Stimulated activated CD8-positive, alpha-beta memory T cell treated with anti-CD3 and anti-CD28 coated beads, Interleukin-7, amount 100 ng/mL, for 48 hours (primary cell): ENCODE measurements around the gene PRDM15.

Experiments
- DNase-seq, 2 donors: peaks; one replicate each; pipeline ENCODE4 v3.0.0-alpha.2; 2020; ENCODE audit warnings: low read depth in 1 of 2; ENCODE audit errors: extremely low read depth in 1 of 2

The PRDM15 gene

GRCh38 chr21:41766883-41767605 is 112.1 kb downstream of the PRDM15 start, which contains the start of gene RIPK4:
Gene RIPK4, minus strand, starts transcription at chr21:41767052. Its CDS starts 11 bp downstream, at chr21:41767041.
- peak; percentile 31 to 36 for DNase-seq

DNA sequence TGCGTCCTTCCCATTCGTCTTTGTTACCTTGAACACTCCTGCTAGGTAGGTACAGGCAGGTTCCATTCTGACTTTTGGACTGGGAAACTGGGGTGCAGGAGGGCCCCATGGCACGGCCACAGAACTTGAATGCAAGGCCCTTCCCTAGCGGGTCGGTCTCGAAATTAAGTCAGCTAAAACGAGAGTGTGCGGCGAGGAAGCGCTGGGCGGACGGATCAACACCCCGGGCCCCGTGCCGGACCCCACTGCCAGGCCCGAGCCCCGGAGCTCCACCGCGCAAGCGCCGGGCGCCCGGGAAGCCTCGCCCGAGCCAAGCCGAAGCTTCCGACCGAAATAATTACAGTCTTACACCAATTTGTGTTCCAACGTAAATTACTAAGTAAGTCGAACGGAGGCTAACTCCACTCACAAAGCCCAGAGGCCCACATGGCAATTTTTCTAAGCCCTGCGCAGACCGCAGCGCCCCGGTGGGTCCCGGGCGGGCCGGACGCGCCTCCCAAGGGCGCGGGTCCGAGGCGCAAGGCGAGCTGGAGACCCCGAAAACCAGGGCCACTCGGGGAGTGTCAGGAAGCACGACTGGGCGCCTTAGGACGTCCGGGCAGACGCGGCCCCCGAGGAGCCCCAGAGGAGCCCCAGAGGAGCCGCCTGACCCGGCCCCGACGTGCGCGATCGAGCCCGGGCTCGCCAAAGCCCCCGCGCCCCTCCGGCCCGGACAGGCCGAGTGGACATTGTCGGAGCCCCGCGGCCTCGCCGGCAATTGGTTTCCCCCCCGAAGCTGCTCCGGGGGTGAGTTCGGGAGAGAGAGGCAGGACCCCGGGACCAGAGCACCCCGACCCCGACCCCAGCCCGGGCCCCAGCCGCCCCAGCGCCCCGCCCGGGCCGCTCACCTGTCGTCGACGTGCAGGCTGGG is 112.9 kb downstream of the PRDM15 start:
- DNase-seq, result no peak

GRCh38 chr21:41765420-41765821 is 113.7 kb downstream of the PRDM15 start:
- DNase-seq, result no peak

- DNase-seq, result no peak
These were observed 114.4 kb downstream of the PRDM15 start for GRCh38 chr21:41764558-41765419.

- DNase-seq, result no peak
These were observed 115.1 kb downstream of the PRDM15 start for GRCh38 chr21:41763996-41764395.

DNA sequence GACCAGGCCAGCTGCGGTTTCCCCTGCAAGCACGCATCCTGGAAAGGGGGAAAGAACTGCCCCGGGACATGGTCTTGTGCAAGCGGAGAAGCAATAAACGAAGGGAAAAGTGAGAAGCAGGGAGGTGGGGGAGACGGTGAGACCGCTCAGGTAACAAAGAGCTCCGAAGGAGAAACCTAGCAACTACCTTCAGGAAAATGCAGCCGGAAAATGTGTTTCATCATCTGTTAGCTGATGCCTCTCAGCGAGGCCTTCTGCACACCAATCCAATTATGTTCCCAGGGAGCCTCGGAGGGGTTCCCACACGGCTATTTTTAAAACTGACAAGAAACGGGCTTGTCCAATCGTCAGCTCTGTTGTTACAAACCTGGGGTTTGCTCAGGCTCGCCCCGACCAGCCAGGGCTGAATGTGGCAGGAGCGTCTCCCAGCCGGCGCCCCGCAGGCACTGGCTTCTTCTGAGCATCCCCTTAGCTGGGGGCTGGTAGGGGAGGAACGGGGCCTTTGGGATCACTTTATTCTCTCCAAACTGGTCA is 115.7 kb downstream of the PRDM15 start:
- no peak for DNase-seq

- DNase-seq, result no peak
These were observed 116.4 kb downstream of the PRDM15 start for GRCh38 chr21:41762753-41763152.

DNA sequence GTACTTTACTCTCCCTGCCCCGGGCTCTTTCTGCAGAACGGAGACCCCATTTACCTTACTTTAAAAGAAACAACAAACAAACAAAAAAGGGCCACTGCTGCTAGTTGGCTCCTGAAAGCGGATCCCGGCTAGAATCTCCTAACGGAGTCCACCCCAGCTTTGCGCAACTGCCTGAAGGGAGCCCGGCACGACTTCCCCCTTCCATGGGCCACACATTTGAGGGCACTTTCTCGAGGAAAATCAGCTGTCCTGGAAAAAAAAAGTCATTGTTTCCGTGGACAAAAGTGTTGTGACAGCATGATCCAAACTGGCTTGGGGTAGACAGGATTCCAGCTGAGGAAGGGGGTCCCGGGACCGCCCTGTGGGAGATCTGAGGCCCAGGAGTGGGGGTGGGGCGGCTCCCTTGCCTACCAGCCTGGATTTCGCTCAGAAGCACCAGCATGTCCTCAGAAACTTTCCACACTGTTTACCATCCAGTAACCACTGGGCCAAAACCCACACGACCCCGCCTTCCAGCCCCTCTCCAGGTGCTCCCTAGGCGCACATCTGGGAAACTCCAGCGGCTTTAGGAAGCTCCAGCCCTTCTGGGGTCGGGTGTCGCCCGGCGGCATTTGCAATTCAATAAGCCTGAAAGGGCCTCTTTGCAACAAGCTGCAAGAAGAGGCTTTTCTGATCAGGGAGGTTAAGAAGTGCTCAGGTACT is 117.1 kb downstream of the PRDM15 start:
- no peak for DNase-seq

DNA sequence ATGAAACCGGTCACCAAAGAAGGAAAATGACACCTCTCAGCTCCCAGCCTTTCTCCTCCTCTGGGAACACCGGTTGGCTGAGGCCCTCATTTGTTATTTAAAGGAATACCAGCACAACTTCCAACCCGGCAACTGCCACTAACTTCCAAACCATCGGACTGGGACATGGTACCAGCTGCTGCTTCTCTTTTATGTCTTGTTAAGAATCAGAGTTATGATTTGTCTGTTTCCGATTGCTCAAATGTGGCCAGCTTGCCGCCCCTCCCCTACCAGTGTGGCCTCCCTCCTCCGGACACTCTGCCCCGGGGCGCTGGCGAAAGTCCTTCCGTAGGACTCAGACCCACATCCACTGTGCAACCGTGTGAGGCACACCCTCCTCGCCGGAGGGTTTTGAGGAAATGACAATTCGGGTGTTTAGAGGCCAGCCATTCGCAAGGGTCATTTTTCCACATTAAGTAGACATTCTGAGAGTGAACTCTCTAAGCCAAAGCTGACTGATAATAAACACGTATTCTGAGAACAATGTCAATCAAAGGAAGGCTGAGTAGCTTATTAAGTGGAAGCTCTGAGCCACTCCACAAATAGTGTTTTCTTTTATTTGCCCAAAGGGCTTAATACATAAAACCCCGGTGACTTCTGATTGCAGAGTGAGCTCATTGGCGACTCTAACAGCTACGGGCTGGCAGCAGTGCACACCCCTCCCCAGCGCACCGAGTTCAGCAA is 117.8 kb downstream of the PRDM15 start:
- DNase-seq, result no peak

DNA sequence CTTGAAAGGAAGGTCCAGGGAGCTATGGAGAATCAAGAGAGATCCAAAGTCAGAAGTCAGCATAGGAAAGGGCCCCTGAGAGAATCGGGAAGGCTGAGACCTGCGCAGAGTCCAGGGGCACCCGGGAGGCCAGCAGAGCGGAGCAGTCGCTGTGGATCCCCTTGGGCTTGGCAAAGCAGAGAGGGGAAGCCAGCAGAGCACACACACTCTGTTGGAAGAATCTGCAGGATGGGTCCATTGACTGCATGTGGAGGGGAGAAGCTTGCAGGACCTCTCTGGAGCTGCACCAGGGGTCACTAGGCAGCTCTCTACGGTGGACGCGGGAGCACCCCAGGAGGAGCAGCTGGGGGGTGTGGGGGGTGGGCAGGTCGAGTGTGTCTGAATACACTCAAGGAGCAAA is 118.7 kb downstream of the PRDM15 start:
- DNase-seq, result no peak

DNA sequence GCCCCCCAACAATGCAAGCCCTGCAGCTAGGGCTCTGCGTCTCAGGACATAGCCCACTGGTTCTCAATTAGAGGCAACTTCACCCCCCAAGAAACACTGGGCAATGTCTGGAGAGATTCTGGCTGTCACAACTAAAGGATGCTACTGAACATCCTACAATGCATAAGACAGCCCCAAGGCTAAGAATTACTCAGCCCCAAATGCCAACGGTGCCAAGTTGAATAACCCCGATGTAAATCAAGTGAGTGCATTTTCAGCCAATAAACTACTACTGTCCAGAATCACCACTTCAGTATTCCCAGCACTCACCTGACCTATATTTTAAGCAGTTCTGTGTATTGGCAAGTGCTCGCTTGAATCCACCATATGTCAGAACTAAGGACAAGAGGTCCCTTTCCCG is 119.2 kb downstream of the PRDM15 start:
- no peak for DNase-seq

- DNase-seq, result no peak
These were observed 119.8 kb downstream of the PRDM15 start for GRCh38 chr21:41759214-41759840.

GRCh38 chr21:41758550-41758949 is 120.6 kb downstream of the PRDM15 start:
- DNase-seq, result no peak

DNA sequence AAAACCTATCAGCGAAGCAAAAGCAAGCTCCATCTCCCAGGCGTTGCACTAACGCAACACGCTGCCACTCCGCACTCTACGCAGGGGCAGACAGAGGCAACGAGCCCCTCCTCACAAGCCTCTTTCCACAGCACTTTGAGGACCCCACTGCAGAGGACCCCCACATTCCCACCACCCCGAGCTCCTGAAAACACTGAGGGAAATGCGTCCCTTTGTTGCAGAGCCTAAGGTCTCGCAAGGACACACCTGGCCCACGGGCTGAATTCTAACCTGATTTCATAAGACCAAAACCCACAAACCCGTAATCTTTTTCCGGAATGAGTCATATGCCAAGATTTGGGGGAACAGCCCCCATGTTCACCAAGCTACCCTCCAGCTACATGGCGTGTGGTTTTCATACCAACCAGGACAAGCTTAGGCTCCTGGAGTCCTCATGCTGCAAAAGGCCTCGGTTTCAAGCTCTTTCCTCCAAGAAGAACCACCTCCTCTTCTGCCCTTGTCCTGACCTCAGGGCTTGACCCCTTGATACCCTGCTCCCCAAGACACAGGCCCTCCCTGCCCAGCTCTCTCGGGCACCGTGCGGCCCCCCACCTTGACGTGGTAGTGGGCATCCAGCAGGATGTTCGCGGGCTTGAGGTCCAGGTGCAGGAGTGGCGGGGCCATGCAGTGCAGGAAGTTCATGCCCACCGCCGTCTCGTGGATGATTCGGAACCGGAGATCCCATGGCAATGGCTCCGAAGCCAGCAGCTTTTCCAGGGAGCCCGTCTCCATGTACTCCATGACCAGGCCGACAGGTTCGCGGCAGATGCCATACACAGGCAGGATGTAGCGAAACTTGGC is 123.0 kb downstream of the PRDM15 start:
- no peak for DNase-seq

DNA sequence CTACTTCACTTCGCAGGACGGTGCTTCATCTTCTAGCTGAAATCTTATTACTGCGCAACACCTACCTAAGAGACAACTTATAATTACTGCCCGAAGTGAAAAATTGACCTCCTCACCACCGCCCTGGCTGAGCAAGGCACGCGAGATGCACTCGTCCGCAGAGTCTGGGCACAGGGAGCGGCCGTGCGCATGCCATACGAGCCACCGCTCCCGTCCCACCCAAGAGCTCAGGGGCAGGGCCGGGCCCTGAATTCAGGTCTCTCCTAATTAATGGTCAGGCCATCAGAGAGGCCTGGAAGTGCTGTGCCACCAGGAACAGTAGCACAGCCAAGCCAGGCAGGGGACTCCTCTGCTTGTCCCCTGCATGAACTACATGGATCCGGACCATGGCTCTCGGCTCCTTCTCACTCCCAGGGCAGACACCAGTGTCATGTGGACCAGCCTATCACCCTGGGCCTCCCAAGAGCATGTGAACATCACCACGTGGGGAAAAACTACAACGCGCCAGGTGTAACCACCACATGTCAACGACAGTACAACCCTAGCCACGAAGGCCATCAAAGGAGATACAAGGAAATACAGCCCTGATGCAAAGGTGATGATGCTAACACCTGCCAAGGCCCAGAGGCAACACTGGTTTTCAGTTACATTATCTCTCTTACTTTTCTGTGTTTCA is 123.7 kb downstream of the PRDM15 start:
- DNase-seq, result no peak

DNA sequence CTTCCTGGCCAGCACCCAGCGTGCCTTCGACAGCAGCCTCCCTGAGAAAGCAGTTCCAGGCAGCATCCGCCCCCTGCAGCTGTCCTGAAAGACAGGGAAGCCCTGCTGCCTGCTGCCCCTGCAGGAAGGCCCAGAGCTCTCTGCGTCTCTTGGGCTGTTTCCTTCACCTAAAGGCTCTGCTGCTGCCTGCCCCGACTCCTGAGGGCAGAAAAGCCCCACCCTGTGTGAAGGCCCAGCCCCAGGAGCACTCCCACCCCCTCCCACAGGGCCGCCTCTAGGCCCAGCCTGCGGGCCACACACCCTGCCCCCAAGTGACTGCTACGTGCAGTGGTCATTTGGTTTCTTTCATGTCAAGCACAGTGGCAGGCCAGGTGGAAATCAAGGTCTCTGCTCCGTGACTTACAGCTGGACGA is 124.7 kb downstream of the PRDM15 start:
- DNase-seq, result no peak

- no peak for DNase-seq
These were observed 125.9 kb downstream of the PRDM15 start for GRCh38 chr21:41753006-41753898.
